Measurements from ENCODE around the gene CCDC70.

CCDC70 gene

DNA sequence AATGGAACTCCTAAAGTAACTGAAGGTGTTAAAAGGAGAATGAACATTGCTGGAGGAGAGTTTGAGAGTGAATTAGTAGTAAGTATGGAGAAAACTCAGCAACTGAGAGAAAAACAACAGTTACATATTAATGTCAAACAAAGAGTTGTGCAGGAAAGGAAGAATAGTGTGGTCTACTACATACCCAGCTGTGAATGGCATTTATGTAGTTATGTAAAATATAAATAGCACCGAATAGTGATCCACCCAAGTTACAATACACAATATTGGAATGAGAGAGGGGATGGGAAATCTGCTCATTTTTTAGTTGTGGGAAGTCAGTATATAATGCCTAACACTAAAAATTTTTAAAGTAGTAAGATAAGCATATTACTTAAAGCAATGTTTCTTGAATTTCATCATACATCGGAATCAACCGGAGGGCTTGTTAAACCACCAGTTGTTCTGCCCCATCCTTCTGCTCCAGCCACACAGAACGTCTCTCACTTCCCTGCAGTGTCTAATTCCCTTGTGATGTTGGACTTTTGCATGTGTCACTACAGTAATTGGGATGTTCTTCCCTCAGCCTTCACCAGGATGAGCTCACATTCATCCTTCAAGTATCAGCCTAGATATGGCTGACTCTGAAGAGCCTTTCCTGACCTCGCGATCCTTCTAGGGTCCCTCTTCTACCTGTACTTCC is 11.5 kb downstream of the CCDC70 start:
- H3K4me3 ChIP-seq (ENCODE audit: low read depth, low read length): no peak overlapping the region
- no peak for DNase-seq (ENCODE audit: low read depth)
- TF ChIP-seq, protein P1, sequence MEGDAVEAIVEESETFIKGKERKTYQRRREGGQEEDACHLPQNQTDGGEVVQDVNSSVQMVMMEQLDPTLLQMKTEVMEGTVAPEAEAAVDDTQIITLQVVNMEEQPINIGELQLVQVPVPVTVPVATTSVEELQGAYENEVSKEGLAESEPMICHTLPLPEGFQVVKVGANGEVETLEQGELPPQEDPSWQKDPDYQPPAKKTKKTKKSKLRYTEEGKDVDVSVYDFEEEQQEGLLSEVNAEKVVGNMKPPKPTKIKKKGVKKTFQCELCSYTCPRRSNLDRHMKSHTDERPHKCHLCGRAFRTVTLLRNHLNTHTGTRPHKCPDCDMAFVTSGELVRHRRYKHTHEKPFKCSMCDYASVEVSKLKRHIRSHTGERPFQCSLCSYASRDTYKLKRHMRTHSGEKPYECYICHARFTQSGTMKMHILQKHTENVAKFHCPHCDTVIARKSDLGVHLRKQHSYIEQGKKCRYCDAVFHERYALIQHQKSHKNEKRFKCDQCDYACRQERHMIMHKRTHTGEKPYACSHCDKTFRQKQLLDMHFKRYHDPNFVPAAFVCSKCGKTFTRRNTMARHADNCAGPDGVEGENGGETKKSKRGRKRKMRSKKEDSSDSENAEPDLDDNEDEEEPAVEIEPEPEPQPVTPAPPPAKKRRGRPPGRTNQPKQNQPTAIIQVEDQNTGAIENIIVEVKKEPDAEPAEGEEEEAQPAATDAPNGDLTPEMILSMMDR (IDR thresholded peaks at IDR 0.05; ENCODE audit: low read depth, low read length, missing control alignments): no peak

- no peak for DNase-seq (ENCODE audit: low read depth)
- H3K4me3 ChIP-seq (ENCODE audit: low read depth, low read length): no peak overlapping the region
- TF ChIP-seq, protein P1 (IDR thresholded peaks at IDR 0.05; ENCODE audit: low read depth, low read length, missing control alignments): no peak
These were observed 12.1 kb downstream of the CCDC70 start for GRCh38 chr13:51873837-51874236.

DNA sequence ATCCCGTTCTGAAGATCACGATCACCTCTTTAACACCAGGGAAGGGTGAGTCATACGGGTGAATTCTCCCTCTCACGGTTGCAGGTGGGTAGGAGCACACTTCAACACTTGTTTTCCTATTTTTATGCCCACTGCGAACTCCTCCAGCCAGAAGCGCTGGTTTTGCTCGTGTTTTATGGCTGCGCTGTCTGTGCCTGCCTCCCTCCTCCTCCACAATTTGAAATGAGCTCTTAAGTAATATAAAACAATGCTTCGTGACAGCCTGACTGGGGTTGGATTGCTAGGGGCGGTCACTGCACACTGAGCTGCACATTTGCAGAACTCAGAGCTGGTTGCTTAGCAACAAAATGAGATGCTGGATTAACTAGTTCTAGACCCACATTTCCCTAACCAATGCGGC is 12.9 kb downstream of the CCDC70 start:
- TF ChIP-seq, protein P1 (IDR thresholded peaks at IDR 0.05; ENCODE audit: low read depth, low read length, missing control alignments): no peak
- no peak overlapping the region for H3K4me3 ChIP-seq (ENCODE audit: low read depth, low read length)
- DNase-seq (ENCODE audit: low read depth): no peak

DNA sequence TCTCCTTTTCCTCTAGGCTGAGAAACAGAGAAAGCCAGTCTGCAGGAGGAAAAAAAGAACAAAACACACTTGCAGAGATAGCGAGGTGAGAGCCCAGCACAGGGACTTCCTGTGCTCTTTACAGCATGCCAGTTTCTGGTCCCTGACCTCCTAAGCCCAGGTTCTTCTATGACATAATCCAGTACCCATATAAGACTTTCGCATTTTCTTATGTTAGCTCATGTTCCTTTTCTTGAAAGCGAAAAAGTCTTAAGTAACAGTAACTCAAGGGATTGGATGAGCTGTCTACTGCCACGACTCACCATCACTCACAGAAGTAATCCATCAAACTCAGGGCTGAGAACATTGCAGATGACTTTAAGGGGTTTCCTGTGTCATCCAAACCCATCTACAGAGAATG is 17.4 kb downstream of the CCDC70 start:
- H3K4me3 ChIP-seq (ENCODE audit: low read depth, low read length): no peak overlapping the region
- DNase-seq (ENCODE audit: low read depth): no peak
- TF ChIP-seq, protein P1 (IDR thresholded peaks at IDR 0.05; ENCODE audit: low read depth, low read length, missing control alignments): no peak

- no peak for DNase-seq (ENCODE audit: low read depth)
- TF ChIP-seq, protein P1 (IDR thresholded peaks at IDR 0.05; ENCODE audit: low read depth, low read length, missing control alignments): no peak
- no peak overlapping the region for H3K4me3 ChIP-seq (ENCODE audit: low read depth, low read length)
These were observed 19.5 kb downstream of the CCDC70 start for GRCh38 chr13:51881296-51881695.

- TF ChIP-seq, protein P1 (IDR thresholded peaks at IDR 0.05; ENCODE audit: low read depth, low read length, missing control alignments): no peak
- no peak overlapping the region for H3K4me3 ChIP-seq (ENCODE audit: low read depth, low read length)
- no peak for DNase-seq (ENCODE audit: low read depth)
These were observed 20.9 kb downstream of the CCDC70 start for GRCh38 chr13:51882570-51883225.

DNA sequence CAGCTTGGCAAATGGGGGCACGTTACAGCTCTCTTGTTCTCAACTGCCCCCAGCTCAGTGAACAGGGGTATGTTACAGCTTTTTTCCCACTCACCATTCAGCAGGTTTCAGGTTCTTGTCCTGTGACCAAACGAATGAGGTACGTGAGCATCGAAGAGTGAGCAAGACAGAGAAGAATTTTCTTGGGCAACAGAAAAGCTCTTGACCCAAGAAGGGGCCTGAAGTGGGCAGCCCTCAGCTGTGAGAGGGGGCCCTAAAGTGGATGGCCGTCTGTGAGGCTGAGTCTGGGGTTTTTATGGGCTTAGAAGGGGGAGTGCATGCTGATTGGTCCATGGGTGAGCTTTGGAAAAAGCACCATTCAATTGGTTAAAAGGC is 21.4 kb downstream of the CCDC70 start:
- no peak overlapping the region for H3K4me3 ChIP-seq (ENCODE audit: low read depth, low read length)
- TF ChIP-seq, protein P1 (IDR thresholded peaks at IDR 0.05; ENCODE audit: low read depth, low read length, missing control alignments): no peak
- no peak for DNase-seq (ENCODE audit: low read depth)

Measured in GM12864 (cell line).